Liver (tissue), 9 donors: Measurements from ENCODE around the gene LRRC27. TPM values are rescaled to one million over a fixed set of nuclear protein-coding genes. Genes with fewer than 3 reads are reported as not detected.

Source experiments
- DNase-seq: peaks from one replicate; pipeline ENCODE4 v3.0.0-alpha.2; 2017; ENCODE audit warnings: low spot score
- H3K27ac ChIP-seq, 2 donors: one replicate each; pipeline ENCODE4 v1.7.0; 2013; ENCODE audit warnings: inconsistent platforms in 2 of 2, low read length in 2 of 2, control low read depth in 1 of 2, low read depth in 1 of 2, mild to moderate bottlenecking in 1 of 2
- H3K27me3 ChIP-seq, 4 donors: one replicate each; pipeline versions ENCODE4 v1.6.1 to v1.7.0; 2013; ENCODE audit warnings: low read length in 3 of 4, inconsistent platforms in 1 of 4, mild to moderate bottlenecking in 1 of 4, moderate library complexity in 1 of 4; ENCODE audit not compliant: control insufficient read depth in 4 of 4, insufficient read depth in 4 of 4
- H3K36me3 ChIP-seq, 4 donors: one replicate each; pipeline versions ENCODE4 v1.6.1 to v1.7.0; 2013; ENCODE audit warnings: low read length in 3 of 4, mild to moderate bottlenecking in 3 of 4, low read depth in 1 of 4, moderate library complexity in 1 of 4; ENCODE audit not compliant: control insufficient read depth in 4 of 4, insufficient read depth in 3 of 4
- H3K4me1 ChIP-seq, 4 donors: one replicate each; pipeline versions ENCODE4 v1.6.1 to v1.7.0; 2013; ENCODE audit warnings: low read length in 3 of 4, mild to moderate bottlenecking in 3 of 4, moderate library complexity in 1 of 4; ENCODE audit not compliant: control insufficient read depth in 4 of 4, insufficient read depth in 4 of 4
- H3K4me3 ChIP-seq, 3 donors: one replicate each; pipeline versions ENCODE4 v1.6.1 to v1.7.0; 2013; ENCODE audit warnings: low read length in 3 of 3, control low read depth in 1 of 3, low read depth in 1 of 3, mild to moderate bottlenecking in 1 of 3
- H3K9ac ChIP-seq, 2 donors: one replicate each; pipeline ENCODE4 v1.7.0; 2013; ENCODE audit warnings: low read length in 2 of 2, mild to moderate bottlenecking in 2 of 2, moderate library complexity in 2 of 2, control low read depth in 1 of 2, low read depth in 1 of 2
- H3K9me3 ChIP-seq, 4 donors: one replicate each; pipeline versions ENCODE4 v1.6.1 to v1.7.0; 2013; ENCODE audit warnings: low read length in 3 of 4; ENCODE audit not compliant: control insufficient read depth in 4 of 4
- ATF3 ChIP-seq: IDR thresholded peaks from 2 replicates; pipeline ENCODE4 v1.6.1; 2016; ENCODE audit warnings: antibody characterized with exemption
- CTCF ChIP-seq: fragments of 150-350 bp; IDR thresholded peaks from 2 replicates; pipeline ENCODE4 v1.5.1; 2017; ENCODE audit warnings: improper control_type of control experiment, low read depth, low read length; ENCODE audit not compliant: missing input control
- EGR1 ChIP-seq, 2 donors: IDR thresholded peaks; 2 replicates each; pipeline ENCODE4 v1.6.1; 2016 to 2018; ENCODE audit warnings: antibody characterized with exemption in 2 of 2, low read depth in 2 of 2
- FOXA2 ChIP-seq: IDR thresholded peaks from 2 replicates; pipeline ENCODE4 v1.6.1; 2016; ENCODE audit warnings: antibody characterized with exemption
- GABPA ChIP-seq, 2 donors: IDR thresholded peaks in 1 of 2; conservative IDR thresholded peaks in 1 of 2; 2 replicates each; pipeline ENCODE4 v1.6.1; 2016; ENCODE audit warnings: antibody characterized with exemption in 2 of 2, mild to moderate bottlenecking in 1 of 2, moderate library complexity in 1 of 2
- HNF4A ChIP-seq, 2 donors: conservative IDR thresholded peaks; 2 replicates each; pipeline ENCODE4 v1.6.1; 2016; ENCODE audit warnings: antibody characterized with exemption in 2 of 2, mild to moderate bottlenecking in 2 of 2
- HNF4G ChIP-seq: IDR thresholded peaks from 2 replicates; pipeline ENCODE4 v1.6.1; 2016; ENCODE audit warnings: antibody characterized with exemption
- JUND ChIP-seq, 2 donors: IDR thresholded peaks; 2 replicates each; pipeline ENCODE4 v1.6.1; 2016; ENCODE audit warnings: antibody characterized with exemption in 2 of 2
- NR2F2 ChIP-seq: IDR thresholded peaks from 2 replicates; pipeline ENCODE4 v1.6.1; 2016; ENCODE audit warnings: antibody characterized with exemption
- RAD21 ChIP-seq, 2 donors: IDR thresholded peaks; 2 replicates each; pipeline ENCODE4 v1.6.1; 2016; ENCODE audit warnings: antibody characterized with exemption in 2 of 2, mild to moderate bottlenecking in 2 of 2
- REST ChIP-seq: IDR thresholded peaks from 2 replicates; pipeline ENCODE4 v1.6.1; 2016; ENCODE audit warnings: antibody characterized with exemption, mild to moderate bottlenecking
- RXRA ChIP-seq, 2 donors: IDR thresholded peaks; 2 replicates each; pipeline ENCODE4 v1.6.1; 2017 to 2018; ENCODE audit warnings: antibody characterized with exemption in 2 of 2, mild to moderate bottlenecking in 1 of 2
- SP1 ChIP-seq: IDR thresholded peaks from 2 replicates; pipeline ENCODE4 v1.6.1; 2018; ENCODE audit warnings: antibody characterized with exemption, mild to moderate bottlenecking
- YY1 ChIP-seq: IDR thresholded peaks from 2 replicates; pipeline ENCODE4 v1.6.1; 2016; ENCODE audit warnings: antibody characterized with exemption, mild to moderate bottlenecking
- ZBTB33 ChIP-seq: IDR thresholded peaks from 2 replicates; pipeline ENCODE4 v1.6.1; 2016; ENCODE audit warnings: antibody characterized with exemption
- WGBS: extraction: QIAGEN DNeasy Blood & Tissue Kit; methylation state at CpG from one replicate; pipeline ENCODE4 v1.1.7; 2013; 5-methylcytosine and 5-hydroxymethylcytosine counted together
- polyA plus RNA-seq, 2 donors: library from polyadenylated mRNA; stranded (reverse) in 1 of 2; unstranded in 1 of 2; fragments of 200-250 nt in 1 of 2; fragments of >200 nt in 1 of 2; fragmentation: Nextera tagmentation in 1 of 2; extraction: Ambion mirVana in 1 of 2; gene quantifications; one replicate each; pipeline versions ENCODE4 v1.2.1 to v1.2.3, GENCODE V29; 2013 to 2015
- total RNA-seq, 2 donors: library from RNA; depleted of rRNA; stranded (reverse); fragments of >200 nt; gene quantifications; one replicate each; pipeline ENCODE4 v1.2.3, GENCODE V29; 2014
- TF ChIP-seq, protein P1 (sequence below): IDR thresholded peaks from 2 replicates; pipeline ENCODE4 v1.6.1; 2016; ENCODE audit warnings: antibody characterized with exemption
- donor health status: healthy.
- donor health status: healthy.
- donor health status: healthy.
- donor health status: healthy.
- donor health status: healthy.

Gene LRRC27
- total and polyA plus RNA-seq, 4 donors: 1.8 to 2.8 (median 2.6) TPM

- no peaks in the 10 kb centered on the region for H3K9me3 ChIP-seq
- H3K4me1 ChIP-seq: peaks cover 5 to 25% (median 10%) of the 10 kb centered on the region in 4 donors
- H3K36me3 ChIP-seq: no peaks in the 10 kb centered on the region
- H3K4me3 ChIP-seq: peak overlapping the region; percentile 9 to 84 (median 11)
- TF ChIP-seq SP1: peak; percentile 49
- TF ChIP-seq HNF4A (conservative IDR thresholded peaks at IDR 0.05): peak in 1 of 2 donors; percentile 34
- TF ChIP-seq RXRA (IDR thresholded peaks at IDR 0.05): no peak
- H3K27me3 ChIP-seq: no peaks in the 10 kb centered on the region
- peak; percentile 69 for DNase-seq
- peak overlapping the region in 1 of 2 donors; percentile 50 for H3K9ac ChIP-seq
- peak overlapping the region; percentile 82 to 85 for H3K27ac ChIP-seq
- WGBS: 6% methylated on average over 71 of the region's 71 CpGs
These were observed 63.9 kb downstream of the LRRC27 start for GRCh38 chr10:132395704-132396493.

DNA sequence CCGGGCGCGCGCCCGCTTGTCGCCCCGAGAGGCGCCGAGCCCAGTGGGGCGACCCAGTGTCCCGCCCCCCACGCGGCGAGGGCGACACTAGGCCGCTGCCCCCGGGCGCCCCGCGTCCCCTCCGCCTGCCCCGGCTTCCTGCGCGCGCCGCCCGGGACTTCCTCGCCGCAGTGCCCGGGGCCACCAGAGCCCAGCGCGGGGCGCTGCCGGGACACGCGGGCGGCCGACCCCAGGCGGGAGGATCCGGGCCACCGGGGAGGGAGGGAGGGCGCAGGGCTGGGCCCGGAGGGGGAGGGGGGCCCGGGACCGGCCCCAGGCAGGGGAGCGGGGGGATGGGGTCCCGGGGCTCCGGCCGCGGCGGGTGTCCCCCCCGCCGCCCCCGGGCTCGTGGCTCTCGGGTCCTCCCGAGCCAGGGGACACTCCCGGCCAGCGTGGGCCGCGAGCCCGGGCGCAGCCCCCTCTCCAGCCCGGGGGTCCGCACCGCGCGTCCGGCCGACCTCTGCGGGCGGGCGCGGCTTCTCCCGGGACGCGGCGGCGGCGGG, 64.6 kb downstream of the LRRC27 start:
- Histone ChIP-seq H3K9me3 (no peaks in the 10 kb centered on the region), H3K27ac (peak overlapping the region; percentile 82 to 85), H3K9ac (peak overlapping the region in 1 of 2 donors; percentile 50), H3K36me3 (no peaks in the 10 kb centered on the region), H3K4me1 (peaks cover 5 to 25% (median 10%) of the 10 kb centered on the region in 4 donors), H3K4me3 (peak overlapping the region in 1 of 3 donors; percentile 84), H3K27me3 (no peaks in the 10 kb centered on the region)
- DNase-seq: no peak
- peak; percentile 36 for TF ChIP-seq CTCF
- no peak for TF ChIP-seq ZBTB33
- under 1% methylated on average over 80 of the region's 80 CpGs for whole genome bisulfite sequencing

GRCh38 chr10:132397036-132397541, 65.1 kb downstream of the LRRC27 start, which contains the start of gene PWWP2B:
Gene PWWP2B (plus strand): TSS chr10:132397200. CDS start chr10:132397227, 27 bp downstream.
- H3K9me3 ChIP-seq: no peaks in the 10 kb centered on the region
- no peaks in the 10 kb centered on the region for H3K36me3 ChIP-seq
- DNase-seq: no peak
- H3K4me3 ChIP-seq: peak within 1 kb of the TSS; percentile 32 to 84 (median 57)
- H3K9ac ChIP-seq: peak within 1 kb of the TSS in 1 of 2 donors; percentile 90
- H3K4me1 ChIP-seq: peaks cover 5 to 25% (median 10%) of the 10 kb centered on the region in 4 donors
- H3K27ac ChIP-seq: peak within 1 kb of the TSS; percentile 85 to 87
- H3K27me3 ChIP-seq: no peaks in the 10 kb centered on the region
- WGBS: 1% methylated on average over 86 of the region's 86 CpGs
- TF ChIP-seq RXRA (IDR thresholded peaks at IDR 0.05) (no peak), HNF4G (no peak), EGR1 (IDR thresholded peaks at IDR 0.05; ENCODE audit: low read depth in 2 of 2) (no peak), REST (no peak), YY1 (no peak), ZBTB33 (no peak), FOXA2 (no peak), GABPA (IDR thresholded peaks at IDR 0.05 in 1 of 2, conservative IDR thresholded peaks at IDR 0.05 in 1 of 2) (no peak), SP1 (no peak), RAD21 (IDR thresholded peaks at IDR 0.05) (no peak), NR2F2 (no peak), JUND (IDR thresholded peaks at IDR 0.05) (no peak), ATF3 (no peak)
- TF ChIP-seq, protein P1, sequence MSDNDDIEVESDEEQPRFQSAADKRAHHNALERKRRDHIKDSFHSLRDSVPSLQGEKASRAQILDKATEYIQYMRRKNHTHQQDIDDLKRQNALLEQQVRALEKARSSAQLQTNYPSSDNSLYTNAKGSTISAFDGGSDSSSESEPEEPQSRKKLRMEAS: no peak
